Fibroblast of pulmonary artery (primary cell): Measurements from ENCODE around the gene NCAM2.

Experiments
- DNase-seq: peaks from one replicate; pipeline ENCODE4 v3.0.0-alpha.2; 2010; ENCODE audit warnings: low read depth
- H3K4me3 ChIP-seq: replicated peaks from 2 replicates; pipeline ENCODE4 v1.5.1; 2011; ENCODE audit warnings: low read depth, mild to moderate bottlenecking, control low read depth, low read length, moderate library complexity
- CTCF ChIP-seq: IDR thresholded peaks from 2 replicates; pipeline ENCODE4 v1.5.1; 2011; ENCODE audit warnings: mild to moderate bottlenecking, control low read depth, low read length, inconsistent platforms; ENCODE audit errors: missing control alignments

The NCAM2 gene

DNA sequence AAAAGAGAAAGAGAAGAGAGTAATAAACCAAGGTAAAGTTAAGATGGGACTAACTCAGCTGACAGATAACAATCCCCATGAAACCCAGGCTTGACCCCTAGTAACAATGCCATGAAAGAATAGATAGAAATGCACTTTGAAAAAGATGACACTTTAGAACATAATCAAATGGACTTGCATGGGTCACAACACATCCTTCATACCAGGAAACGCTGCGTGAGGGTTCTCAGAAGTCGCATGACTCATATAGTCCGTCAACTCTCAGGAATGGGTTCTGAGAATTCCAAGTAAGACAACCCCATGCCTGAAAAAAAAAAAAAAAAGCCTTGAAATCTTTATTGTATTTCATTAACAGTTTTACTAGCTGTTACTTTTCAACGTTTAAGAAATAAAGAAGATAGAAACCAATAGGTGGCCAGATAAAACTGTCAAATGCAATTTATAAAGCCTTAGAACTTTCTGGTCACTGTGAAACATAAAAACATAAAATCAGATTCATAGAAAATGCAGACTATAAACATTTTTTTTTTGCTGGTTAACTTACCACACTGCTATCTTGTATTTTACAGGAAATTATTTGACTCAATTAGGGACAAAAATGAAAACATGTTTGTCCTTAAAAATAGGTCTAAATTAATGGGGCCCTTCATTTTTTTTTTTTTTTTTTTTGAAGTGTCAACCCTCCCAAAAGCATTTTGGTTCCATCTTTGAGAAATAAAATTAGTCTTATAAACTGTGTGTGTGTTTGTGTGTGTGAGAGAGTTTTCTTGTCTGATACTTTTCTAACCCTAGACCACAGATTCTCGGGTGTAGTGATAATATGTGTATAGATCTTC is 202.1 kb downstream of the NCAM2 start:
- peak overlapping the region; percentile 23 for H3K4me3 ChIP-seq
- peak; percentile 99 for DNase-seq

DNA sequence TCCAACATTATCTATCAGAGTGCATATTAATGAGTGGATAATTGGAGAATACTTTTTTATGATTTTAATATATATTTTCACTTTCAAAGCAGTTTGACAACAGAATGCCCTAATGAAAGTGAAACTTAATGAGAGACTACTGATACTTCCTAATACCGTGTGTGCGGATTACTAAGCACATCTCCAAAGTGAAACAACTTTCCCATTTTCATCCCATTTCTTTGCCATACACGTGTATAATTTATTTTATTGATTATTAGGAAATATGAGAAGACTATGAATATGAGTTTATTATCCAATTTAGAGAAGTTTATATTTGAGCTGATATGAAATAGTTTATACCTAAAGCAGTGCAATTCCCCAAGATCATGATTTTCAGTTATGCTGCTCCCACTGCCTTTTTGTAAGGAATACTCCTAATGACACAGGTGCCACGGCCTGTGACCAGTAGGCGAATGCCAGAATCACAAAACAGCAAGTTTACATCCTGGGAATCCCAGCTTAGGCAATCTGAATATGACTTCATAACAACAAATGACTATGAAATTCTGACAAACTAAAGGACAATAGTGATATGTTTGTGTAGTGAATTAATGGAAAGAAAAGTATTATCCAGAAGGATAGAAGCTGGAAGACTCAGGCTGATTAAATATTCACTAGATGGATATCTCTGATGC is 202.9 kb downstream of the NCAM2 start:
- H3K4me3 ChIP-seq: peak overlapping the region; percentile 23
- DNase-seq: peak; percentile 43
- no peak for TF ChIP-seq CTCF

More for the DNA sequence above, 202.1 kb downstream of the NCAM2 start:
- TF ChIP-seq CTCF: no peak

- TF ChIP-seq CTCF: no peak
- H3K4me3 ChIP-seq: no peak overlapping the region
- DNase-seq: no peak
Observed at GRCh38 chr21:21203822-21204339, 205.7 kb downstream of the NCAM2 start.

- no peak for DNase-seq
- H3K4me3 ChIP-seq: no peak overlapping the region
- TF ChIP-seq CTCF: no peak
Observed at GRCh38 chr21:21204366-21204996, 206.3 kb downstream of the NCAM2 start.

GRCh38 chr21:21205604-21206003 is 207.4 kb downstream of the NCAM2 start:
- TF ChIP-seq CTCF: no peak
- H3K4me3 ChIP-seq: no peak overlapping the region
- no peak for DNase-seq

- no peak overlapping the region for H3K4me3 ChIP-seq
- DNase-seq: no peak
- no peak for TF ChIP-seq CTCF
Observed at GRCh38 chr21:21210552-21210951, 212.3 kb downstream of the NCAM2 start.
